Measurements from ENCODE around the gene RNF20. TPM values are rescaled to one million over a fixed set of nuclear protein-coding genes. Genes with fewer than 3 reads are reported as not detected.

Gene RNF20
- polyA plus RNA-seq, 2 of the 4 experiments (the other 2 are of a cell fraction): 32.4 to 54.4 TPM

DNA sequence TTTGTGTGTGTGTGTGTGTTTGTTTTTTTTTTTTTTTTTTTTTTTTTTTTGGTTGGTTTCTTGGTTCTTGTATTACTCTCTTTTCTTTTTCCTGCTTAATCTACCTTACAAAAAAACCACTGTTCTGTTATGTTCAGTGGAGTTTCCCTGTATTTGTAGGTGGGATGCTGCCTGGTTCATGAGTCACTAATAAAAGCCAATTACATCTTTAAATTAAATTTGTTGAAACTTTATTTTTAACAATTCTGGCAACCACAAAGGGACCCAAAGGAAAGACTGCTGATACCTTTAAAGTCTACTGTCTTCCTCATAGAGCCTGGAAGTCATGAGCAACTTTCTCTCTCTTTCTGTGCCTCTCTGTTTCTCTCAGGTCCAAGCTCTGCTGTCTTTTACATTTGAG lies 29.5 kb upstream of the RNF20 start:
- CTCF ChIA-PET: interaction anchor here (1.3 to 1.4 kb wide), 2 partner anchors 11 to 55 kb away, joined by 3 read pairs; no protein-coding TSS in a partner anchor
- Histone ChIP-seq H3K4me2 (no peak overlapping the region), H3K27ac (no peak overlapping the region), H3K9me3 (no peaks in the 10 kb centered on the region), H3K4me3 (no peak overlapping the region), H3K4me1 (no peaks in the 10 kb centered on the region)
- no peak for ATAC-seq
- no peak for FAIRE-seq
- POLR2A ChIA-PET: no interaction called here
- TF ChIP-seq HEYL (CRISPR knock-in tag; IDR thresholded peaks at IDR 0.05) (no peak), CEBPB (IDR thresholded peaks at IDR 0.05) (no peak), CHD2 (IDR thresholded peaks at IDR 0.05; ENCODE audit: low read length, partially characterized antibody) (no peak), CBX8 (IDR thresholded peaks at IDR 0.05) (no peak), HOXB13 (CRISPR knock-in tag; IDR thresholded peaks at IDR 0.05; ENCODE audit: low read depth) (no peak), KDM1A (IDR thresholded peaks at IDR 0.05; ENCODE audit: low read depth) (no peak), ESRRA (IDR thresholded peaks at IDR 0.05; ENCODE audit: borderline replicate concordance, low read length) (no peak), POLR2AphosphoS2 (conservative IDR thresholded peaks at IDR 0.05; ENCODE audit: low read length) (no peak), ZFP36 (IDR thresholded peaks at IDR 0.05; ENCODE audit: borderline replicate concordance, partially characterized antibody) (no peak), HOXB5 (CRISPR knock-in tag; IDR thresholded peaks at IDR 0.05) (no peak), MAZ (IDR thresholded peaks at IDR 0.05; ENCODE audit: borderline replicate concordance, low read depth, low read length) (no peak), HDAC2 (IDR thresholded peaks at IDR 0.05) (no peak)
- TF ChIP-seq, protein P1, sequence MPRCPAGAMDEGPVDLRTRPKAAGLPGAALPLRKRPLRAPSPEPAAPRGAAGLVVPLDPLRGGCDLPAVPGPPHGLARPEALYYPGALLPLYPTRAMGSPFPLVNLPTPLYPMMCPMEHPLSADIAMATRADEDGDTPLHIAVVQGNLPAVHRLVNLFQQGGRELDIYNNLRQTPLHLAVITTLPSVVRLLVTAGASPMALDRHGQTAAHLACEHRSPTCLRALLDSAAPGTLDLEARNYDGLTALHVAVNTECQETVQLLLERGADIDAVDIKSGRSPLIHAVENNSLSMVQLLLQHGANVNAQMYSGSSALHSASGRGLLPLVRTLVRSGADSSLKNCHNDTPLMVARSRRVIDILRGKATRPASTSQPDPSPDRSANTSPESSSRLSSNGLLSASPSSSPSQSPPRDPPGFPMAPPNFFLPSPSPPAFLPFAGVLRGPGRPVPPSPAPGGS (IDR thresholded peaks at IDR 0.05): no peak
- TF ChIP-seq, protein P2, sequence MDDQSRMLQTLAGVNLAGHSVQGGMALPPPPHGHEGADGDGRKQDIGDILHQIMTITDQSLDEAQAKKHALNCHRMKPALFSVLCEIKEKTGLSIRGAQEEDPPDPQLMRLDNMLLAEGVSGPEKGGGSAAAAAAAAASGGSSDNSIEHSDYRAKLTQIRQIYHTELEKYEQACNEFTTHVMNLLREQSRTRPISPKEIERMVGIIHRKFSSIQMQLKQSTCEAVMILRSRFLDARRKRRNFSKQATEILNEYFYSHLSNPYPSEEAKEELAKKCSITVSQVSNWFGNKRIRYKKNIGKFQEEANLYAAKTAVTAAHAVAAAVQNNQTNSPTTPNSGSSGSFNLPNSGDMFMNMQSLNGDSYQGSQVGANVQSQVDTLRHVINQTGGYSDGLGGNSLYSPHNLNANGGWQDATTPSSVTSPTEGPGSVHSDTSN (IDR thresholded peaks at IDR 0.05): no peak
- DNase-seq (ENCODE audit: low read depth in 1 of 2, low spot score in 1 of 2): no peak

DNA sequence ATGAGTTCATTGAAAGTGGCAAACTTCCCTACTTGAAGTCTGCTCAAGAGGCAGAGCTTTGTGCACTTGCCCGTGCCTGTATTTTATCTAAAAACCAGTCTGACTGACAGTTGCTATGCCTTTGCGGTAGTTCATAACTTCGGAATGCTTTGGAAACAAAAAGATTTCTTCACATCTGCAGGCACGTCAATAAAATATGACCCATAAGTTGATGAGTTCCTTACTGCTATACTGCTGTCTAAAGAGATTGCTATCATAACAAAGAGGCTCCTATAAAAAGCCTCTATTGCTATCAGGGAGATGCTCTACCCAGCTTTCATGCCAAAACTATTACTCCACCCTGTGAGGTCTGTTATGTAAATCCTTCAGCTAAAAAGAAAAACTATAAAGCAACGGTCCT lies 25.4 kb upstream of the RNF20 start:
- POLR2A ChIA-PET: interaction anchor here (1.3 kb wide), 1 partner anchor 25 kb away, joined by 4 read pairs; the partner anchor contains the start of gene RNF20
- H3K9me3 ChIP-seq: no peaks in the 10 kb centered on the region
- TF ChIP-seq RNF2 (IDR thresholded peaks at IDR 0.05; ENCODE audit: borderline replicate concordance, low read depth): no peak
- TF ChIP-seq RCOR1 (IDR thresholded peaks at IDR 0.05; ENCODE audit: low read depth, low read length): no peak
- TF ChIP-seq, protein P3, sequence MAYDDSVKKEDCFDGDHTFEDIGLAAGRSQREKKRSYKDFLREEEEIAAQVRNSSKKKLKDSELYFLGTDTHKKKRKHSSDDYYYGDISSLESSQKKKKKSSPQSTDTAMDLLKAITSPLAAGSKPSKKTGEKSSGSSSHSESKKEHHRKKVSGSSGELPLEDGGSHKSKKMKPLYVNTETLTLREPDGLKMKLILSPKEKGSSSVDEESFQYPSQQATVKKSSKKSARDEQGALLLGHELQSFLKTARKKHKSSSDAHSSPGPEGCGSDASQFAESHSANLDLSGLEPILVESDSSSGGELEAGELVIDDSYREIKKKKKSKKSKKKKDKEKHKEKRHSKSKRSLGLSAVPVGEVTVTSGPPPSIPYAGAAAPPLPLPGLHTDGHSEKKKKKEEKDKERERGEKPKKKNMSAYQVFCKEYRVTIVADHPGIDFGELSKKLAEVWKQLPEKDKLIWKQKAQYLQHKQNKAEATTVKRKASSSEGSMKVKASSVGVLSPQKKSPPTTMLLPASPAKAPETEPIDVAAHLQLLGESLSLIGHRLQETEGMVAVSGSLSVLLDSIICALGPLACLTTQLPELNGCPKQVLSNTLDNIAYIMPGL (CRISPR knock-in tag; IDR thresholded peaks at IDR 0.05; ENCODE audit: borderline replicate concordance): no peak
- TF ChIP-seq TP53 (CRISPR knock-in tag; IDR thresholded peaks at IDR 0.05): no peak
- no peak for TF ChIP-seq MAFK (IDR thresholded peaks at IDR 0.05; ENCODE audit: partially characterized antibody)
- no peak for TF ChIP-seq POLR2A (IDR thresholded peaks at IDR 0.05; ENCODE audit: low read length)
- no peak for TF ChIP-seq HOXA7 (CRISPR knock-in tag; IDR thresholded peaks at IDR 0.05)
- TF ChIP-seq, protein P4, sequence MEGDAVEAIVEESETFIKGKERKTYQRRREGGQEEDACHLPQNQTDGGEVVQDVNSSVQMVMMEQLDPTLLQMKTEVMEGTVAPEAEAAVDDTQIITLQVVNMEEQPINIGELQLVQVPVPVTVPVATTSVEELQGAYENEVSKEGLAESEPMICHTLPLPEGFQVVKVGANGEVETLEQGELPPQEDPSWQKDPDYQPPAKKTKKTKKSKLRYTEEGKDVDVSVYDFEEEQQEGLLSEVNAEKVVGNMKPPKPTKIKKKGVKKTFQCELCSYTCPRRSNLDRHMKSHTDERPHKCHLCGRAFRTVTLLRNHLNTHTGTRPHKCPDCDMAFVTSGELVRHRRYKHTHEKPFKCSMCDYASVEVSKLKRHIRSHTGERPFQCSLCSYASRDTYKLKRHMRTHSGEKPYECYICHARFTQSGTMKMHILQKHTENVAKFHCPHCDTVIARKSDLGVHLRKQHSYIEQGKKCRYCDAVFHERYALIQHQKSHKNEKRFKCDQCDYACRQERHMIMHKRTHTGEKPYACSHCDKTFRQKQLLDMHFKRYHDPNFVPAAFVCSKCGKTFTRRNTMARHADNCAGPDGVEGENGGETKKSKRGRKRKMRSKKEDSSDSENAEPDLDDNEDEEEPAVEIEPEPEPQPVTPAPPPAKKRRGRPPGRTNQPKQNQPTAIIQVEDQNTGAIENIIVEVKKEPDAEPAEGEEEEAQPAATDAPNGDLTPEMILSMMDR (IDR thresholded peaks at IDR 0.05): no peak
- no peak for TF ChIP-seq KDM1A (IDR thresholded peaks at IDR 0.05; ENCODE audit: low read depth)
- TF ChIP-seq, protein P5, sequence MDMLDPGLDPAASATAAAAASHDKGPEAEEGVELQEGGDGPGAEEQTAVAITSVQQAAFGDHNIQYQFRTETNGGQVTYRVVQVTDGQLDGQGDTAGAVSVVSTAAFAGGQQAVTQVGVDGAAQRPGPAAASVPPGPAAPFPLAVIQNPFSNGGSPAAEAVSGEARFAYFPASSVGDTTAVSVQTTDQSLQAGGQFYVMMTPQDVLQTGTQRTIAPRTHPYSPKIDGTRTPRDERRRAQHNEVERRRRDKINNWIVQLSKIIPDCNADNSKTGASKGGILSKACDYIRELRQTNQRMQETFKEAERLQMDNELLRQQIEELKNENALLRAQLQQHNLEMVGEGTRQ (IDR thresholded peaks at IDR 0.05): no peak
- TF ChIP-seq, protein P6, sequence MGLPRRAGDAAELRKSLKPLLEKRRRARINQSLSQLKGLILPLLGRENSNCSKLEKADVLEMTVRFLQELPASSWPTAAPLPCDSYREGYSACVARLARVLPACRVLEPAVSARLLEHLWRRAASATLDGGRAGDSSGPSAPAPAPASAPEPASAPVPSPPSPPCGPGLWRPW (IDR thresholded peaks at IDR 0.05): no peak
- TF ChIP-seq RARB (CRISPR knock-in tag; IDR thresholded peaks at IDR 0.05): no peak
- TF ChIP-seq NPAS2 (CRISPR knock-in tag; IDR thresholded peaks at IDR 0.05; ENCODE audit: borderline replicate concordance): no peak
- TF ChIP-seq, protein P7, sequence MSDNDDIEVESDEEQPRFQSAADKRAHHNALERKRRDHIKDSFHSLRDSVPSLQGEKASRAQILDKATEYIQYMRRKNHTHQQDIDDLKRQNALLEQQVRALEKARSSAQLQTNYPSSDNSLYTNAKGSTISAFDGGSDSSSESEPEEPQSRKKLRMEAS (IDR thresholded peaks at IDR 0.05): no peak
- TF ChIP-seq ZSCAN20 (CRISPR knock-in tag; IDR thresholded peaks at IDR 0.05): no peak
- no peak for TF ChIP-seq ZC3H11A (IDR thresholded peaks at IDR 0.05)
- no peak for TF ChIP-seq PHF8 (IDR thresholded peaks at IDR 0.05; ENCODE audit: borderline replicate concordance, low read depth)
- TF ChIP-seq, protein P1 (IDR thresholded peaks at IDR 0.05): no peak
- TF ChIP-seq RAD21 (conservative IDR thresholded peaks at IDR 0.05 in 1 of 2, IDR thresholded peaks at IDR 0.05 in 1 of 2): no peak
- H3K4me3 ChIP-seq: no peak overlapping the region
- DNase-seq (ENCODE audit: low read depth in 1 of 2, low spot score in 1 of 2) (no peak), FAIRE-seq (no peak), ATAC-seq (no peak)
- H3K27ac ChIP-seq: no peak overlapping the region
- H3K4me1 ChIP-seq: no peaks in the 10 kb centered on the region
- WGBS (ENCODE audit: missing lambda C conversion rate): 32% methylated on average over 5 of the region's 5 CpGs
- H3K4me2 ChIP-seq: no peak overlapping the region
- CTCF ChIA-PET: interaction anchor here (1.1 to 2.1 kb wide), 3 partner anchors 21 to 59 kb away, joined by 3 to 7 read pairs (median 5); no protein-coding TSS in a partner anchor
